Neutrophil (primary cell): ENCODE measurements around the gene TULP4.

Experiments
- H3K27ac ChIP-seq: fragments of 200-600 bp; sonication (generic); 2 replicates; pipeline ENCODE4 v1.5.1; 2016; ENCODE audit warnings: mild to moderate bottlenecking, moderate library complexity
- H3K27me3 ChIP-seq: fragments of 200-600 bp; sonication (generic); 2 replicates; pipeline ENCODE4 v1.6.0; 2016; ENCODE audit warnings: mild to moderate bottlenecking
- H3K36me3 ChIP-seq: fragments of 200-600 bp; sonication (generic); 2 replicates; pipeline ENCODE4 v1.5.1; 2017
- H3K4me1 ChIP-seq, 2 experiments: fragments of 200-600 bp in 1 of 2; sonication (generic) in 1 of 2; 1 replicate in 1 of 2; 2 replicates in 1 of 2; pipeline versions ENCODE4 v1.5.1 to v1.6.1; 2013 to 2016; ENCODE audit warnings: low read depth in 1 of 2, low read length in 1 of 2, mild to moderate bottlenecking in 1 of 2, moderate library complexity in 1 of 2; ENCODE audit not compliant: control insufficient read depth in 1 of 2, insufficient read depth in 1 of 2
- H3K4me3 ChIP-seq, 2 experiments: fragments of 200-600 bp in 1 of 2; sonication (generic) in 1 of 2; 1 replicate in 1 of 2; 2 replicates in 1 of 2; pipeline ENCODE4 v1.5.1; 2013 to 2016; ENCODE audit warnings: low read depth in 1 of 2, low read length in 1 of 2, mild to moderate bottlenecking in 1 of 2, moderate library complexity in 1 of 2
- H3K9me3 ChIP-seq: fragments of 200-600 bp; sonication (generic); 2 replicates; pipeline ENCODE4 v1.5.1; 2016
- TF ChIP-seq, protein P1 (sequence below): fragments of 200-600 bp; sonication (generic); IDR thresholded peaks from 2 replicates; pipeline ENCODE4 v1.5.1; 2016; ENCODE audit warnings: antibody characterized with exemption

TULP4 gene

DNA sequence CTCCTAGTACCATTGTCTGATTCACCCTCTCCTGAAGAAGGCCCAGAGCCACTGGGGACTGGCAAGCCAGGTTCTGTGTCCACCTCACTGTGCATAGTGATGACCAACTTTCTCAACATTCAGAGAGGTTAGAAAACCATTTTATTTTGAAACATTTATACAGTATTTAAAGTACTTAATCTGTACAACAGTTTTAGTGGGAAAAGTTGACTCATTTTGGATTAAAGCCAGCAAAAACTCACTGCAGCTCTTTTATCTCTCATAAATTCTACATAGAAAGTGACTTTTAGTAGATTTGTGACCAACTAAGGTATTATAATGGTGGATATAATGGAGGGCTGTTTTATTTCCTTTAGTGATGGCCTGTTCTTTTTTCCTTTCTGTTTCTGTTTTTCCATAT lies 9.7 kb downstream of the TULP4 start:
- Histone ChIP-seq H3K27me3 (no peaks in the 10 kb centered on the region), H3K4me3 (no peak overlapping the region), H3K27ac (no peak overlapping the region), H3K4me1 (no peaks in the 10 kb centered on the region), H3K36me3 (no peaks in the 10 kb centered on the region), H3K9me3 (no peaks in the 10 kb centered on the region)
- TF ChIP-seq, protein P1, sequence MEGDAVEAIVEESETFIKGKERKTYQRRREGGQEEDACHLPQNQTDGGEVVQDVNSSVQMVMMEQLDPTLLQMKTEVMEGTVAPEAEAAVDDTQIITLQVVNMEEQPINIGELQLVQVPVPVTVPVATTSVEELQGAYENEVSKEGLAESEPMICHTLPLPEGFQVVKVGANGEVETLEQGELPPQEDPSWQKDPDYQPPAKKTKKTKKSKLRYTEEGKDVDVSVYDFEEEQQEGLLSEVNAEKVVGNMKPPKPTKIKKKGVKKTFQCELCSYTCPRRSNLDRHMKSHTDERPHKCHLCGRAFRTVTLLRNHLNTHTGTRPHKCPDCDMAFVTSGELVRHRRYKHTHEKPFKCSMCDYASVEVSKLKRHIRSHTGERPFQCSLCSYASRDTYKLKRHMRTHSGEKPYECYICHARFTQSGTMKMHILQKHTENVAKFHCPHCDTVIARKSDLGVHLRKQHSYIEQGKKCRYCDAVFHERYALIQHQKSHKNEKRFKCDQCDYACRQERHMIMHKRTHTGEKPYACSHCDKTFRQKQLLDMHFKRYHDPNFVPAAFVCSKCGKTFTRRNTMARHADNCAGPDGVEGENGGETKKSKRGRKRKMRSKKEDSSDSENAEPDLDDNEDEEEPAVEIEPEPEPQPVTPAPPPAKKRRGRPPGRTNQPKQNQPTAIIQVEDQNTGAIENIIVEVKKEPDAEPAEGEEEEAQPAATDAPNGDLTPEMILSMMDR, result no peak

GRCh38 chr6:158322400-158322723 lies 10.1 kb downstream of the TULP4 start:
- no peaks in the 10 kb centered on the region for H3K9me3 ChIP-seq
- no peak overlapping the region for H3K27ac ChIP-seq
- no peaks in the 10 kb centered on the region for H3K4me1 ChIP-seq
- no peak overlapping the region for H3K4me3 ChIP-seq
- no peaks in the 10 kb centered on the region for H3K36me3 ChIP-seq
- no peaks in the 10 kb centered on the region for H3K27me3 ChIP-seq
- TF ChIP-seq, protein P1, result no peak

DNA sequence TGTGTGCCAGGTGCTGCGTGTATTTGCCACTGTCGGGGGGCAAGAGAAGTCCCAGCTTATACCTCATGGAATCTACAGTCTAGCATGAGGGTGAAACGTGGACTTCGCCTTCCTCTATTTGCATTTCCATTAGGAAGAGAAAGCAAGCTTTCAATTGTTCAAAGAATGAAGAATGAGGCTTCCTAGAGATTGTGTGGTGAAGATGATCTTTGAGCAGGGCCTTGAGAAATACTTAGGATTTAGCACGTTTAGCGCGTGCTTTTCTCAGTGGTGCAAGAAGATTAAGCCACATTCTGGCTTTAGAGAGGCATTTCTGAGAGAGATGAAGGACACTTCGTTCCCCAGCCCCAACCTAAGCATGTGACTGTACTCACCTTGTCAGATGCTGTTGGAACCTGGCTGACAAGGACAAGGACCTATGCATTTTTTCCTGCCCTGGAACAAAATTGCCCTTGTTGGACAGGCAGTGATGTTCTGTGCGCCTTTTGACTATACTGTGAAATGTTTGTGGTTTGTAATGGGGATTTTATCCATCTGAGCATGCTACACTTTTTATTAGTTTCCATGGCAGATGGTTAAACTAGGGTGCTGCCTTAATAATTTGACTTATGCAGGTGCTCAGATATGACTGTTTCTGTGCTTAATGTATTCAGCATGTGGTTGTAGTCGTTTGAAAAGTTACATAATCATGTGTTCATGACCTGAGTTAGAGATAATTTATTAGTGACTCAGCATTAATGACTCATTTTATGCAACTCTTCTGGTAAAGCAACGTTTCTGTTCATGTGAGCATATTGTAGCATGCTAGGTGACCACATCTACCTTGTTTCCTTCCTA lies 10.7 kb downstream of the TULP4 start:
- H3K9me3 ChIP-seq, result no peaks in the 10 kb centered on the region
- H3K27me3 ChIP-seq, result no peaks in the 10 kb centered on the region
- H3K27ac ChIP-seq, result no peak overlapping the region
- H3K4me3 ChIP-seq, result no peak overlapping the region
- no peaks in the 10 kb centered on the region for H3K4me1 ChIP-seq
- no peaks in the 10 kb centered on the region for H3K36me3 ChIP-seq
- TF ChIP-seq, protein P1, result no peak

DNA sequence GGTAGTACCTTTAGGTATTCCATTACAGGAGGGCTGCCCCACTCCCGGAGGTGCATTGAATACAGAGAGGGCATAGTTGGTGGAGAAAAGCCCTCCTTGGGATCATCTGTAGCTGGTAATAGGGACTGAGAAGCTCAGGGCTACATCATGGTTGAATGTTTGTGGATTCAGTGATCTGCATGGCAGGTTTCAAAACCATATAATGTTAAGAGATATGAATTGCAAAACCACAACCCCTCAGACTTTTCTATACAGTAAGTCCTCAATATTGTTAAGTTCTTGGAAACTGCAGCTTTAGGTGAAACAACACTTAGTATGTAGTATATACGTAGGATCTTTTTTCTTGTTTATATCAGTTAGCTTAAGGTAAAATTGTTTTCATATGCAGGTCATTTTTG lies 11.3 kb downstream of the TULP4 start:
- no peak overlapping the region for H3K4me3 ChIP-seq
- no peaks in the 10 kb centered on the region for H3K4me1 ChIP-seq
- no peak overlapping the region for H3K27ac ChIP-seq
- no peaks in the 10 kb centered on the region for H3K9me3 ChIP-seq
- H3K27me3 ChIP-seq, result no peaks in the 10 kb centered on the region
- TF ChIP-seq, protein P1, result no peak
- H3K36me3 ChIP-seq, result no peaks in the 10 kb centered on the region

DNA sequence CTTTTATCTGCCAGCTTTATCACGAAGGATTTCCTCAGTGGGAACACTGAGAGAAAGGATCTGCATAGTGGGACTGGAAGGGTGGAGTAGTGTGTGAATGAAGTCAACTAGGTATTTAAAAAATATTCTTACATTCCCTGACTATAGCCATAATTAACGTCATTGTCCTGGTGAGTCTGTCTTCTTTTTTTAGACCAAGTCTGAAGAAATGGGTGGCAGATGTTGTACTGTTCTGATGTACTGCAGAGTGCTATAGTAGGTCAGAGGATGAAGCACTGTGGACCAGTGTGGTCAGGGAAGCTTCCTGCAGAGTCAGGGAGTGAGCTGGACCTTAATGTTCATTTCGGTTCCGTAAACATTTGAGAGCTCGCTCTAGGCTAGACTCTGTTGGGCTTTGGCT lies 11.9 kb downstream of the TULP4 start:
- H3K36me3 ChIP-seq, result no peaks in the 10 kb centered on the region
- no peaks in the 10 kb centered on the region for H3K27me3 ChIP-seq
- H3K4me1 ChIP-seq, result no peaks in the 10 kb centered on the region
- no peak overlapping the region for H3K27ac ChIP-seq
- TF ChIP-seq, protein P1, result no peak
- no peak overlapping the region for H3K4me3 ChIP-seq
- H3K9me3 ChIP-seq, result no peaks in the 10 kb centered on the region
